ENCODE measurements around the gene RNF208. TPM values are rescaled to one million over a fixed set of nuclear protein-coding genes. Genes with fewer than 3 reads are reported as not detected.

The RNF208 gene
- total and polyA plus RNA-seq, 2 experiments from 2014 or later: 1.4 to 5.6 TPM

DNA sequence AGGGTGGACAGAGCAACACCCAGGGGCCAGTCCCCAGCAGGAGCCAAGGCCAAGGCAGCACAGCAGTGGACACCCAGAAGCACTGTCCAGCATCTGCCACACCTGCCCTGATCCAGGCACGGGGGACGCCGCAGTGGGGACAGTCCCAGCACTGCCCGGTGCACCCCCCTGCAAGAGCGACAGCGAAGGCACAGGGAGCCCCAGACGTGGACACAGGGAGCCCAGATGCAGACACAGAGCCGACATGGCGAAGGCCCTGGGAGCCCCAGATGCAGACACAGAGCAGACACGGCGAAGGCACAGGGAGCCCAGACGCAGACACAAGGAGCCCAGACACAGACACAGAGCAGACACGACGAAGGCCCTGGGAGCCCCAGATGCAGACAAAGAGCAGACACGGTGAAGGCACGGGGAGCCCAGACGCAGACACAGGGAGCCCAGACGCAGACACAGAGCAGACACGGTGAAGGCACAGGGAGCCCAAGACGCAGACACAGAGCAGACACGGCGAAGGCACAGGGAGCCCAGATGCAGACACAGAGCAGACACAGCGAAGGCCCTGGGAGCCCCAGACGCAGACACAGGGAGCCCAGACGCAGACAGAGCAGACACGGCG, 38.0 kb downstream of the RNF208 start:
- Mint-ChIP-seq H3K27me3 (ENCODE audit: insufficient read depth, low read depth, poor library complexity) (peaks cover 11% of the 10 kb centered on the region), H3K9me3 (no peaks in the 10 kb centered on the region), H3K4me1 (peaks cover 5% of the 10 kb centered on the region), H3K4me3 (no peak overlapping the region; the same call in 2 of the 3 replicates), H3K36me3 (ENCODE audit: low read depth) (peaks cover 21% of the 10 kb centered on the region), H3K27ac (no peak overlapping the region)
- no peak overlapping the region for H3K4me3 ChIP-seq
- no peak for TF ChIP-seq STAT1 (IDR thresholded peaks at IDR 0.05; ENCODE audit: unreplicated experiment)
- H2AFZ ChIP-seq: no peak overlapping the region
- 0 out of 2 replicates have a peak, but pooled peaks cover 5% of the 10 kb centered on the region for H4K20me1 ChIP-seq (replicated peaks; ENCODE audit: insufficient read depth)
- H3K27me3 ChIP-seq (ENCODE audit: insufficient read depth): no peaks in the 10 kb centered on the region
- DNase-seq (ENCODE audit: low spot score): no peak
- peaks cover 8% of the 10 kb centered on the region; the same call in 1 of the 2 replicates for H3K4me1 ChIP-seq (ENCODE audit: insufficient read depth)
- H3K9me2 ChIP-seq (ENCODE audit: insufficient read depth): no peaks in the 10 kb centered on the region
- no peaks in the 10 kb centered on the region for H3K36me3 ChIP-seq (ENCODE audit: insufficient read depth)
- ATAC-seq: no peak
- no peak overlapping the region for H3K4me2 ChIP-seq
- H3F3A ChIP-seq (replicated peaks; ENCODE audit: low read depth): 0 out of 2 replicates have a peak, but pooled peaks cover 4% of the 10 kb centered on the region
- H3K27ac ChIP-seq (ENCODE audit: low read depth): no peak overlapping the region
- H3K79me2 ChIP-seq (replicated peaks; ENCODE audit: insufficient read depth): peaks cover 19% of the 10 kb centered on the region

DNA sequence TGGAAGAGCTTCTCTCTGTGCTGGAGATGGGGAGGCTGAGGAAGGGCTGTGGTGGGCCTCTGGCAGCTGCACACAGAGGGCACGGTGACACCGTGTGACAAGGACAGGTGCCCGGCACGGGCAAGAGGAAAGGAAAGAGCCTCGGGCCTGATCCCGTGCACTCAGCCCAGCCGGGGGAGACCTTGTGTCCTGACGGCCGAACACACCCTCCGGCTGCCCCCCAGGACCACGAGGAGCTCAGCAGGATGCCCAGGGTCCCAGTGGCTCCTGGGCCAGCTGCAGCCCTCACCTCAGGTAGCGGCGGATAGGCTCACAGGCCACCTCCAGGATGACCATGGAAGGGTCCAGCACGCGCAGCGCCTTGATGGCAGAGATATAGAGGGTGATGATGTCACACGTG, 39.2 kb downstream of the RNF208 start:
- H3K27me3 ChIP-seq (ENCODE audit: insufficient read depth): no peaks in the 10 kb centered on the region
- DNase-seq (ENCODE audit: low spot score) (no peak), ATAC-seq (no peak)
- Mint-ChIP-seq H3K9me3 (no peaks in the 10 kb centered on the region), H3K27me3 (ENCODE audit: insufficient read depth, low read depth, poor library complexity) (peaks cover 8% of the 10 kb centered on the region), H3K36me3 (ENCODE audit: low read depth) (peaks cover 21% of the 10 kb centered on the region), H3K27ac (no peak overlapping the region), H3K4me1 (peaks cover 3% of the 10 kb centered on the region), H3K4me3 (no peak overlapping the region)
- no peak overlapping the region for H2AFZ ChIP-seq
- no peak overlapping the region for H3K27ac ChIP-seq (ENCODE audit: low read depth)
- no peak overlapping the region for H3K4me3 ChIP-seq
- 0 out of 2 replicates have a peak, but pooled peaks cover 4% of the 10 kb centered on the region for H3F3A ChIP-seq (replicated peaks; ENCODE audit: low read depth)
- 0 out of 2 replicates have a peak, but pooled peaks cover 5% of the 10 kb centered on the region for H4K20me1 ChIP-seq (replicated peaks; ENCODE audit: insufficient read depth)
- H3K4me1 ChIP-seq (ENCODE audit: insufficient read depth): peaks cover 6% of the 10 kb centered on the region; the same call in 1 of the 2 replicates
- peaks cover 16% of the 10 kb centered on the region for H3K79me2 ChIP-seq (replicated peaks; ENCODE audit: insufficient read depth)
- no peak overlapping the region for H3K4me2 ChIP-seq
- H3K36me3 ChIP-seq (ENCODE audit: insufficient read depth): no peaks in the 10 kb centered on the region
- no peaks in the 10 kb centered on the region for H3K9me2 ChIP-seq (ENCODE audit: insufficient read depth)
- TF ChIP-seq, protein P1, sequence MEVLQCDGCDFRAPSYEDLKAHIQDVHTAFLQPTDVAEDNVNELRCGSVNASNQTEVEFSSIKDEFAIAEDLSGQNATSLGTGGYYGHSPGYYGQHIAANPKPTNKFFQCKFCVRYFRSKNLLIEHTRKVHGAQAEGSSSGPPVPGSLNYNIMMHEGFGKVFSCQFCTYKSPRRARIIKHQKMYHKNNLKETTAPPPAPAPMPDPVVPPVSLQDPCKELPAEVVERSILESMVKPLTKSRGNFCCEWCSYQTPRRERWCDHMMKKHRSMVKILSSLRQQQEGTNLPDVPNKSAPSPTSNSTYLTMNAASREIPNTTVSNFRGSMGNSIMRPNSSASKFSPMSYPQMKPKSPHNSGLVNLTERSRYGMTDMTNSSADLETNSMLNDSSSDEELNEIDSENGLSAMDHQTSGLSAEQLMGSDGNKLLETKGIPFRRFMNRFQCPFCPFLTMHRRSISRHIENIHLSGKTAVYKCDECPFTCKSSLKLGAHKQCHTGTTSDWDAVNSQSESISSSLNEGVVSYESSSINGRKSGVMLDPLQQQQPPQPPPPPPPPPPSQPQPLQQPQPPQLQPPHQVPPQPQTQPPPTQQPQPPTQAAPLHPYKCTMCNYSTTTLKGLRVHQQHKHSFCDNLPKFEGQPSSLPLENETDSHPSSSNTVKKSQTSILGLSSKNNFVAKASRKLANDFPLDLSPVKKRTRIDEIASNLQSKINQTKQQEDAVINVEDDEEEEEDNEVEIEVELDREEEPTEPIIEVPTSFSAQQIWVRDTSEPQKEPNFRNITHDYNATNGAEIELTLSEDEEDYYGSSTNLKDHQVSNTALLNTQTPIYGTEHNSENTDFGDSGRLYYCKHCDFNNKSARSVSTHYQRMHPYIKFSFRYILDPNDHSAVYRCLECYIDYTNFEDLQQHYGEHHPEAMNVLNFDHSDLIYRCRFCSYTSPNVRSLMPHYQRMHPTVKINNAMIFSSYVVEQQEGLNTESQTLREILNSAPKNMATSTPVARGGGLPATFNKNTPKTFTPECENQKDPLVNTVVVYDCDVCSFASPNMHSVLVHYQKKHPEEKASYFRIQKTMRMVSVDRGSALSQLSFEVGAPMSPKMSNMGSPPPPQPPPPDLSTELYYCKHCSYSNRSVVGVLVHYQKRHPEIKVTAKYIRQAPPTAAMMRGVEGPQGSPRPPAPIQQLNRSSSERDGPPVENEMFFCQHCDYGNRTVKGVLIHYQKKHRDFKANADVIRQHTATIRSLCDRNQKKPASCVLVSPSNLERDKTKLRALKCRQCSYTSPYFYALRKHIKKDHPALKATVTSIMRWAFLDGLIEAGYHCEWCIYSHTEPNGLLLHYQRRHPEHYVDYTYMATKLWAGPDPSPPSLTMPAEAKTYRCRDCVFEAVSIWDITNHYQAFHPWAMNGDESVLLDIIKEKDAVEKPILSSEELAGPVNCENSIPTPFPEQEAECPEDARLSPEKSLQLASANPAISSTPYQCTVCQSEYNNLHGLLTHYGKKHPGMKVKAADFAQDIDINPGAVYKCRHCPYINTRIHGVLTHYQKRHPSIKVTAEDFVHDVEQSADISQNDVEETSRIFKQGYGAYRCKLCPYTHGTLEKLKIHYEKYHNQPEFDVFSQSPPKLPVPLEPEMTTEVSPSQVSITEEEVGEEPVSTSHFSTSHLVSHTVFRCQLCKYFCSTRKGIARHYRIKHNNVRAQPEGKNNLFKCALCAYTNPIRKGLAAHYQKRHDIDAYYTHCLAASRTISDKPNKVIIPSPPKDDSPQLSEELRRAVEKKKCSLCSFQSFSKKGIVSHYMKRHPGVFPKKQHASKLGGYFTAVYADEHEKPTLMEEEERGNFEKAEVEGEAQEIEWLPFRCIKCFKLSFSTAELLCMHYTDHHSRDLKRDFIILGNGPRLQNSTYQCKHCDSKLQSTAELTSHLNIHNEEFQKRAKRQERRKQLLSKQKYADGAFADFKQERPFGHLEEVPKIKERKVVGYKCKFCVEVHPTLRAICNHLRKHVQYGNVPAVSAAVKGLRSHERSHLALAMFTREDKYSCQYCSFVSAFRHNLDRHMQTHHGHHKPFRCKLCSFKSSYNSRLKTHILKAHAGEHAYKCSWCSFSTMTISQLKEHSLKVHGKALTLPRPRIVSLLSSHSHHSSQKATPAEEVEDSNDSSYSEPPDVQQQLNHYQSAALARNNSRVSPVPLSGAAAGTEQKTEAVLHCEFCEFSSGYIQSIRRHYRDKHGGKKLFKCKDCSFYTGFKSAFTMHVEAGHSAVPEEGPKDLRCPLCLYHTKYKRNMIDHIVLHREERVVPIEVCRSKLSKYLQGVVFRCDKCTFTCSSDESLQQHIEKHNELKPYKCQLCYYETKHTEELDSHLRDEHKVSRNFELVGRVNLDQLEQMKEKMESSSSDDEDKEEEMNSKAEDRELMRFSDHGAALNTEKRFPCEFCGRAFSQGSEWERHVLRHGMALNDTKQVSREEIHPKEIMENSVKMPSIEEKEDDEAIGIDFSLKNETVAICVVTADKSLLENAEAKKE (CRISPR knock-in tag; IDR thresholded peaks at IDR 0.05): no peak
- TF ChIP-seq EZH2phosphoT487 (IDR thresholded peaks at IDR 0.05; ENCODE audit: unreplicated experiment) (no peak), ZNF331 (CRISPR knock-in tag; IDR thresholded peaks at IDR 0.05; ENCODE audit: low read depth) (no peak), NANOG (IDR thresholded peaks at IDR 0.05; ENCODE audit: borderline replicate concordance) (no peak), CREB1 (CRISPR knock-in tag; IDR thresholded peaks at IDR 0.05; ENCODE audit: low read depth) (no peak), ZNF114 (CRISPR knock-in tag; IDR thresholded peaks at IDR 0.05) (no peak), JUNB (IDR thresholded peaks at IDR 0.05; ENCODE audit: unreplicated experiment) (no peak), STAT1 (IDR thresholded peaks at IDR 0.05; ENCODE audit: unreplicated experiment) (no peak), POLR2AphosphoS5 (IDR thresholded peaks at IDR 0.05; ENCODE audit: low read depth) (no peak)
- TF ChIP-seq, protein P2, sequence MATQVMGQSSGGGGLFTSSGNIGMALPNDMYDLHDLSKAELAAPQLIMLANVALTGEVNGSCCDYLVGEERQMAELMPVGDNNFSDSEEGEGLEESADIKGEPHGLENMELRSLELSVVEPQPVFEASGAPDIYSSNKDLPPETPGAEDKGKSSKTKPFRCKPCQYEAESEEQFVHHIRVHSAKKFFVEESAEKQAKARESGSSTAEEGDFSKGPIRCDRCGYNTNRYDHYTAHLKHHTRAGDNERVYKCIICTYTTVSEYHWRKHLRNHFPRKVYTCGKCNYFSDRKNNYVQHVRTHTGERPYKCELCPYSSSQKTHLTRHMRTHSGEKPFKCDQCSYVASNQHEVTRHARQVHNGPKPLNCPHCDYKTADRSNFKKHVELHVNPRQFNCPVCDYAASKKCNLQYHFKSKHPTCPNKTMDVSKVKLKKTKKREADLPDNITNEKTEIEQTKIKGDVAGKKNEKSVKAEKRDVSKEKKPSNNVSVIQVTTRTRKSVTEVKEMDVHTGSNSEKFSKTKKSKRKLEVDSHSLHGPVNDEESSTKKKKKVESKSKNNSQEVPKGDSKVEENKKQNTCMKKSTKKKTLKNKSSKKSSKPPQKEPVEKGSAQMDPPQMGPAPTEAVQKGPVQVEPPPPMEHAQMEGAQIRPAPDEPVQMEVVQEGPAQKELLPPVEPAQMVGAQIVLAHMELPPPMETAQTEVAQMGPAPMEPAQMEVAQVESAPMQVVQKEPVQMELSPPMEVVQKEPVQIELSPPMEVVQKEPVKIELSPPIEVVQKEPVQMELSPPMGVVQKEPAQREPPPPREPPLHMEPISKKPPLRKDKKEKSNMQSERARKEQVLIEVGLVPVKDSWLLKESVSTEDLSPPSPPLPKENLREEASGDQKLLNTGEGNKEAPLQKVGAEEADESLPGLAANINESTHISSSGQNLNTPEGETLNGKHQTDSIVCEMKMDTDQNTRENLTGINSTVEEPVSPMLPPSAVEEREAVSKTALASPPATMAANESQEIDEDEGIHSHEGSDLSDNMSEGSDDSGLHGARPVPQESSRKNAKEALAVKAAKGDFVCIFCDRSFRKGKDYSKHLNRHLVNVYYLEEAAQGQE (IDR thresholded peaks at IDR 0.05; ENCODE audit: unreplicated experiment): no peak
- TF ChIP-seq, protein P3, sequence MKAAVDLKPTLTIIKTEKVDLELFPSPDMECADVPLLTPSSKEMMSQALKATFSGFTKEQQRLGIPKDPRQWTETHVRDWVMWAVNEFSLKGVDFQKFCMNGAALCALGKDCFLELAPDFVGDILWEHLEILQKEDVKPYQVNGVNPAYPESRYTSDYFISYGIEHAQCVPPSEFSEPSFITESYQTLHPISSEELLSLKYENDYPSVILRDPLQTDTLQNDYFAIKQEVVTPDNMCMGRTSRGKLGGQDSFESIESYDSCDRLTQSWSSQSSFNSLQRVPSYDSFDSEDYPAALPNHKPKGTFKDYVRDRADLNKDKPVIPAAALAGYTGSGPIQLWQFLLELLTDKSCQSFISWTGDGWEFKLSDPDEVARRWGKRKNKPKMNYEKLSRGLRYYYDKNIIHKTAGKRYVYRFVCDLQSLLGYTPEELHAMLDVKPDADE (IDR thresholded peaks at IDR 0.05): no peak

All from GM23338 (cell line).